SK-N-SH treated with all-trans-retinoic acid at 6 μM for 48 hours (cell line): Measurements from ENCODE around the gene TCERG1L.
"Not testable (repeated sequence)": the region's sequence is repeated elsewhere in the genome, so short reads cannot be mapped to it uniquely, and the experiment has no call there.

ENCODE experiments used
- CREB5 ChIP-seq: fragments of 250-450 bp; sonication (Bioruptor Pico); IDR thresholded peaks from 2 replicates; pipeline ENCODE4 v1.5.1; 2020; ENCODE audit warnings: low read depth, mild to moderate bottlenecking, moderate library complexity
- CSRNP3 ChIP-seq: fragments of 250-450 bp; sonication (Bioruptor Pico); IDR thresholded peaks from 2 replicates; pipeline ENCODE4 v1.5.1; 2021; ENCODE audit warnings: mild to moderate bottlenecking, moderate library complexity
- ESRRG ChIP-seq: fragments of 250-450 bp; sonication (Bioruptor Pico); IDR thresholded peaks from 2 replicates; pipeline ENCODE4 v1.6.1; 2021; ENCODE audit warnings: mild to moderate bottlenecking
- PATZ1 ChIP-seq: fragments of 250-450 bp; sonication (Bioruptor Pico); IDR thresholded peaks from 2 replicates; pipeline ENCODE4 v1.8.0; 2020; ENCODE audit warnings: mild to moderate bottlenecking, moderate library complexity, borderline replicate concordance
- POU6F1 ChIP-seq: fragments of 250-450 bp; sonication (Bioruptor Pico); IDR thresholded peaks from 2 replicates; pipeline ENCODE4 v1.8.0; 2021; ENCODE audit warnings: low read depth, mild to moderate bottlenecking, moderate library complexity, borderline replicate concordance
- RARB ChIP-seq: fragments of 250-450 bp; sonication (Bioruptor Pico); IDR thresholded peaks from 2 replicates; pipeline ENCODE4 v1.8.0; 2021; ENCODE audit warnings: mild to moderate bottlenecking, moderate library complexity
- SNAI2 ChIP-seq: fragments of 250-450 bp; sonication (Bioruptor Pico); IDR thresholded peaks from 2 replicates; pipeline ENCODE4 v1.5.0; 2020; ENCODE audit warnings: mild to moderate bottlenecking, moderate library complexity
- TCF4 ChIP-seq: fragments of 250-450 bp; sonication (Bioruptor Pico); IDR thresholded peaks from 2 replicates; pipeline ENCODE4 v1.8.0; 2021; ENCODE audit warnings: mild to moderate bottlenecking, moderate library complexity, borderline replicate concordance
- ZFP3 ChIP-seq: fragments of 250-450 bp; sonication (Bioruptor Pico); IDR thresholded peaks from 2 replicates; pipeline ENCODE4 v1.5.0; 2020; ENCODE audit warnings: mild to moderate bottlenecking, moderate library complexity
- ZFP30 ChIP-seq: fragments of 450-650 bp; formaldehyde crosslinking; IDR thresholded peaks from 2 replicates; pipeline ENCODE4 v1.5.0; 2022; ENCODE audit warnings: mild to moderate bottlenecking, moderate library complexity
- ZNF565 ChIP-seq: fragments of 450-650 bp; formaldehyde crosslinking; conservative IDR thresholded peaks from 2 replicates; pipeline ENCODE4 v1.5.0; 2020; ENCODE audit warnings: low read depth, mild to moderate bottlenecking, moderate library complexity
- ZNF70 ChIP-seq: fragments of 450-650 bp; formaldehyde crosslinking; IDR thresholded peaks from 2 replicates; pipeline ENCODE4 v1.5.0; 2020; ENCODE audit warnings: mild to moderate bottlenecking, moderate library complexity

- not testable (repeated sequence) for TF ChIP-seq CREB5, POU6F1, ZFP30, CSRNP3, SNAI2, ZNF565, TCF4, PATZ1, RARB, ZNF70, ZFP3, ESRRG (CRISPR knock-in tag)
Observed at GRCh38 chr10:131152456-131152855, 159.1 kb downstream of the TCERG1L start.
